GM18867 (cell line): ENCODE measurements around the gene KCND2.
"Not testable (repeated sequence)": the region's sequence is repeated elsewhere in the genome, so short reads cannot be mapped to it uniquely, and the experiment has no call there.

Experiments used
- ATAC-seq: cut with Tn5 transposase; IDR thresholded peaks from one replicate; pipeline ENCODE4 v1.9.1; 2021; ENCODE audit warnings: mild to moderate bottlenecking, moderate library complexity; ENCODE audit not compliant: unreplicated experiment

The KCND2 gene

GRCh38 chr7:120684463-120684862, 411.5 kb downstream of the KCND2 start:
- no peak for ATAC-seq

GRCh38 chr7:120691915-120692314, 418.9 kb downstream of the KCND2 start:
- ATAC-seq = no peak

GRCh38 chr7:120695848-120696247, 422.9 kb downstream of the KCND2 start:
- no peak for ATAC-seq

- ATAC-seq = no peak
Measured at GRCh38 chr7:120700796-120701195, 427.8 kb downstream of the KCND2 start.

- not testable (repeated sequence) for ATAC-seq
Measured at GRCh38 chr7:120702408-120702807, 429.4 kb downstream of the KCND2 start.

- ATAC-seq = no peak
Measured at GRCh38 chr7:120703585-120704240, 430.7 kb downstream of the KCND2 start.

GRCh38 chr7:120709252-120709971, 436.4 kb downstream of the KCND2 start:
- ATAC-seq = no peak

- no peak for ATAC-seq
Measured at GRCh38 chr7:120709972-120710320, 437.0 kb downstream of the KCND2 start.

GRCh38 chr7:120714945-120715344, 442.0 kb downstream of the KCND2 start:
- no peak for ATAC-seq

- ATAC-seq = no peak
Measured at GRCh38 chr7:120716307-120716706, 443.3 kb downstream of the KCND2 start.

GRCh38 chr7:120717166-120717565, 444.2 kb downstream of the KCND2 start:
- ATAC-seq = no peak

- no peak for ATAC-seq
Measured at GRCh38 chr7:120718361-120718760, 445.4 kb downstream of the KCND2 start.

- ATAC-seq = no peak
Measured at GRCh38 chr7:120720317-120720716, 447.3 kb downstream of the KCND2 start.

GRCh38 chr7:120723465-120724385, 450.8 kb downstream of the KCND2 start:
- peak; percentile 39 for ATAC-seq

- ATAC-seq = no peak
Measured at GRCh38 chr7:120724448-120724847, 451.5 kb downstream of the KCND2 start.

GRCh38 chr7:120724955-120725354, 452.0 kb downstream of the KCND2 start:
- no peak for ATAC-seq

GRCh38 chr7:120725376-120726039, 452.5 kb downstream of the KCND2 start:
- ATAC-seq = peak; percentile 64

- no peak for ATAC-seq
Measured at GRCh38 chr7:120729245-120729644, 456.3 kb downstream of the KCND2 start.

- ATAC-seq = no peak
Measured at GRCh38 chr7:120731271-120731670, 458.3 kb downstream of the KCND2 start.

- no peak for ATAC-seq
Measured at GRCh38 chr7:120732256-120732655, 459.3 kb downstream of the KCND2 start.

- no peak for ATAC-seq
Measured at GRCh38 chr7:120733143-120733542, 460.2 kb downstream of the KCND2 start.
